Esophagus (tissue), 2 donors: ENCODE measurements around the gene MUC5AC. TPM values are rescaled to one million over a fixed set of nuclear protein-coding genes. Genes with fewer than 3 reads are reported as not detected.

Source experiments
- H3K27ac ChIP-seq, 2 donors: one replicate each; pipeline ENCODE4 v1.5.1; 2013; ENCODE audit warnings: low read depth in 2 of 2, mild to moderate bottlenecking in 2 of 2, inconsistent platforms in 1 of 2, low read length in 1 of 2, moderate library complexity in 1 of 2
- H3K27me3 ChIP-seq, 2 donors: one replicate each; pipeline ENCODE4 v1.6.1; 2013; ENCODE audit warnings: low read length in 2 of 2, control low read depth in 1 of 2, mild to moderate bottlenecking in 1 of 2; ENCODE audit not compliant: insufficient read depth in 2 of 2, control insufficient read depth in 1 of 2
- H3K36me3 ChIP-seq, 2 donors: one replicate each; pipeline ENCODE4 v1.6.1; 2013; ENCODE audit warnings: low read length in 1 of 2; ENCODE audit not compliant: control insufficient read depth in 2 of 2, insufficient read depth in 2 of 2
- H3K4me1 ChIP-seq, 2 donors: one replicate each; pipeline ENCODE4 v1.6.1; 2013; ENCODE audit warnings: low read length in 1 of 2; ENCODE audit not compliant: control insufficient read depth in 2 of 2, insufficient read depth in 2 of 2
- H3K4me3 ChIP-seq, 2 donors: one replicate each; pipeline ENCODE4 v1.5.1; 2013; ENCODE audit warnings: low read length in 2 of 2, mild to moderate bottlenecking in 2 of 2, low read depth in 1 of 2, moderate library complexity in 1 of 2
- H3K9me3 ChIP-seq, 2 donors: one replicate each; pipeline ENCODE4 v1.6.1; 2013; ENCODE audit warnings: mild to moderate bottlenecking in 2 of 2, low read depth in 1 of 2, low read length in 1 of 2, moderate library complexity in 1 of 2; ENCODE audit not compliant: control insufficient read depth in 2 of 2, insufficient read depth in 1 of 2
- WGBS, 2 donors: extraction: QIAGEN DNeasy Blood & Tissue Kit; methylation state at CpG; one replicate each; pipeline ENCODE4 v1.1.7; 2013; 5-methylcytosine and 5-hydroxymethylcytosine counted together
- polyA plus RNA-seq, 2 donors: library from polyadenylated mRNA; stranded (reverse); fragments of 200-250 nt; gene quantifications; one replicate each; pipeline ENCODE4 v1.2.3, GENCODE V29; 2013
- donor health status: healthy with polysubstance abuse.
- donor health status: Bipolar disorder and iron deficiency.

Gene MUC5AC
- polyA plus RNA-seq, 2 donors, result 0.01 to 0.08 TPM

- no peak overlapping the region for H3K4me3 ChIP-seq
- WGBS, 2 donors, result 54 to 59% methylated on average over 18 to 21 of the region's 21 CpGs
- H3K4me1 ChIP-seq, result peaks cover 0 to 21% of the 10 kb centered on the region in 2 donors
- no peaks in the 10 kb centered on the region for H3K36me3 ChIP-seq
- no peaks in the 10 kb centered on the region for H3K27me3 ChIP-seq
- no peak overlapping the region for H3K27ac ChIP-seq
- no peaks in the 10 kb centered on the region for H3K9me3 ChIP-seq
Measured at GRCh38 chr11:1233351-1234053, 75.7 kb downstream of the MUC5AC start.

- Histone ChIP-seq H3K9me3 (no peaks in the 10 kb centered on the region), H3K27me3 (no peaks in the 10 kb centered on the region), H3K27ac (no peak overlapping the region), H3K36me3 (no peaks in the 10 kb centered on the region), H3K4me3 (no peak overlapping the region), H3K4me1 (peaks cover 0 to 25% of the 10 kb centered on the region in 2 donors)
- 61 to 66% methylated on average over 22 of the region's 22 CpGs for WGBS, 2 donors
Measured at GRCh38 chr11:1234054-1234720, 76.4 kb downstream of the MUC5AC start.

GRCh38 chr11:1234771-1235305 is 77.1 kb downstream of the MUC5AC start:
- WGBS, 2 donors, result 76 to 80% methylated on average over 20 to 23 of the region's 23 CpGs
- H3K4me1 ChIP-seq, result peaks cover 0 to 19% of the 10 kb centered on the region in 2 donors
- H3K4me3 ChIP-seq, result no peak overlapping the region
- no peak overlapping the region for H3K27ac ChIP-seq
- H3K9me3 ChIP-seq, result no peaks in the 10 kb centered on the region
- no peaks in the 10 kb centered on the region for H3K36me3 ChIP-seq
- no peaks in the 10 kb centered on the region for H3K27me3 ChIP-seq

GRCh38 chr11:1235306-1235900 is 77.7 kb downstream of the MUC5AC start:
- Histone ChIP-seq H3K4me3 (no peak overlapping the region), H3K27ac (no peak overlapping the region), H3K9me3 (no peaks in the 10 kb centered on the region), H3K36me3 (no peaks in the 10 kb centered on the region), H3K4me1 (peaks cover 0 to 19% of the 10 kb centered on the region in 2 donors), H3K27me3 (no peaks in the 10 kb centered on the region)
- WGBS, 2 donors, result 66 to 75% methylated on average over 22 to 23 of the region's 23 CpGs

GRCh38 chr11:1235901-1236315 is 78.2 kb downstream of the MUC5AC start:
- H3K27me3 ChIP-seq, result no peaks in the 10 kb centered on the region
- H3K36me3 ChIP-seq, result no peaks in the 10 kb centered on the region
- WGBS, 2 donors, result 63 to 71% methylated on average over 16 of the region's 16 CpGs
- no peaks in the 10 kb centered on the region for H3K9me3 ChIP-seq
- peaks cover 0 to 19% of the 10 kb centered on the region in 2 donors for H3K4me1 ChIP-seq
- no peak overlapping the region for H3K27ac ChIP-seq
- H3K4me3 ChIP-seq, result no peak overlapping the region

GRCh38 chr11:1236316-1237127 is 78.8 kb downstream of the MUC5AC start:
- no peaks in the 10 kb centered on the region for H3K27me3 ChIP-seq
- WGBS, 2 donors, result 81 to 89% methylated on average over 36 to 37 of the region's 37 CpGs
- H3K9me3 ChIP-seq, result no peaks in the 10 kb centered on the region

GRCh38 chr11:1237128-1237580 is 79.4 kb downstream of the MUC5AC start:
- no peaks in the 10 kb centered on the region for H3K27me3 ChIP-seq
- no peaks in the 10 kb centered on the region for H3K36me3 ChIP-seq
- H3K4me1 ChIP-seq, result peaks cover 0 to 24% of the 10 kb centered on the region in 2 donors
- H3K4me3 ChIP-seq, result no peak overlapping the region
- 61 to 71% methylated on average over 13 of the region's 13 CpGs for WGBS, 2 donors
- H3K9me3 ChIP-seq, result no peaks in the 10 kb centered on the region
- no peak overlapping the region for H3K27ac ChIP-seq

More at GRCh38 chr11:1236316-1237127, 78.8 kb downstream of the MUC5AC start:
- no peak overlapping the region for H3K4me3 ChIP-seq
- no peak overlapping the region for H3K27ac ChIP-seq
- H3K36me3 ChIP-seq, result no peaks in the 10 kb centered on the region
- peaks cover 0 to 19% of the 10 kb centered on the region in 2 donors for H3K4me1 ChIP-seq

GRCh38 chr11:1237851-1238250 is 80.1 kb downstream of the MUC5AC start:
- Histone ChIP-seq H3K27ac (no peak overlapping the region), H3K9me3 (no peaks in the 10 kb centered on the region), H3K27me3 (no peaks in the 10 kb centered on the region), H3K36me3 (no peaks in the 10 kb centered on the region), H3K4me3 (no peak overlapping the region), H3K4me1 (peaks cover 0 to 24% of the 10 kb centered on the region in 2 donors)
- WGBS, 2 donors, result 75 to 78% methylated on average over 10 of the region's 10 CpGs
